WI38 (cell line): Measurements from ENCODE around the gene WHRN.

Experiments
- H3K4me3 ChIP-seq: 2 replicates; pipeline ENCODE4 v1.5.1; 2011; ENCODE audit warnings: low read depth, mild to moderate bottlenecking, control low read depth, low read length
- CTCF ChIP-seq: IDR thresholded peaks from 2 replicates; pipeline ENCODE4 v1.5.1; 2012; ENCODE audit warnings: low read depth, mild to moderate bottlenecking, control low read depth, low read length

The WHRN gene

GRCh38 chr9:114446672-114447450, 58.4 kb downstream of the WHRN start:
- no peak overlapping the region for H3K4me3 ChIP-seq
- TF ChIP-seq CTCF, result no peak

- no peak overlapping the region for H3K4me3 ChIP-seq
- no peak for TF ChIP-seq CTCF
These were observed 59.2 kb downstream of the WHRN start for GRCh38 chr9:114446036-114446435.

GRCh38 chr9:114445616-114446015, 59.7 kb downstream of the WHRN start:
- no peak overlapping the region for H3K4me3 ChIP-seq
- TF ChIP-seq CTCF, result no peak

DNA sequence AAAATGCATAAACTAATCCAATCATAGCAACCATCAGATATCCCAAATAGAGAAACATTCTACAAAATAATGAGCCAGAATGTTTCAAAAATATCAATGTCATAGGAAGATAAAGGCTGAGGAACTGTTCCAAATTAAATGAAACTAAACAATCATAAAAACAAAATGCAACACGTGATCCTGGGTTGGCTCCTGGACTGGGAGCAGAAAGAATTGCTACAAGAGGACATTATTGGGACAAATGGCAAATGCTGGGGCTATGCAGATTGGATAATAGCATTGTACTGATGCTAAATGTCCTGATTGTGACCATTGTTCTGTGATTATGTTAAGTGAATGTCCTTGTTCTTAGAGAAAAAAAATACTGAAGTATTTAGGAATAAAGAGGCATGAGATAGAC, 63.3 kb downstream of the WHRN start:
- no peak for TF ChIP-seq CTCF
- H3K4me3 ChIP-seq, result no peak overlapping the region

- no peak overlapping the region for H3K4me3 ChIP-seq
- TF ChIP-seq CTCF, result no peak
These were observed 67.8 kb downstream of the WHRN start for GRCh38 chr9:114437401-114437893.

GRCh38 chr9:114434878-114435311, 70.4 kb downstream of the WHRN start:
- peak; percentile 62; the same call in 1 of the 2 replicates for TF ChIP-seq CTCF
- no peak overlapping the region for H3K4me3 ChIP-seq

DNA sequence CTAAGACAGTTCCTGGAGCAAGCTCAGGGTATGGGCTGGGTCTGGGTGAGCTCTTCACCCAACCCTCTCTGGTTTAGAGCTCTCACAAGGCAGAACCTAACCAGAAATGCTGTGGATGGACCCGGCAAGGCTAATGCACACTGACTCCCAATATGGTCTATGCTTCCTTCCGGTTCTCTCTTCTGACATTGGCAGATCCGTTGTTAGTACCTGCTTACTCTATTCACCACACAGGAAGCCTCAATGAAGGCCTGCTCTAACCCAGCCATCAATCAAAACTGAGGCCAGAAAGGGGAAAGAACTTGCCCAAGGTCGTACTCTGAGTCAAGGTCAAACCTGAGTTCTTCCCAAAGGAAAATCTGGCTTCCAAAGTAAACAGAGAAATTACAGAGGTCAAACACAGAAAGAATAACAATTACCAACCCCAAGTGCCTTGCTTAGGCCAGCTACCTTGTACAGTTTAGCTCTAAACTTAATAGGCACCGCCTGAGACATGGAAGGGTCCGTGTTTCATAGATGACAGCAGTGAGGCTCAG, 71.5 kb downstream of the WHRN start:
- TF ChIP-seq CTCF, result no peak
- no peak overlapping the region for H3K4me3 ChIP-seq
